ENCODE data around the gene UNC13A.

DNA sequence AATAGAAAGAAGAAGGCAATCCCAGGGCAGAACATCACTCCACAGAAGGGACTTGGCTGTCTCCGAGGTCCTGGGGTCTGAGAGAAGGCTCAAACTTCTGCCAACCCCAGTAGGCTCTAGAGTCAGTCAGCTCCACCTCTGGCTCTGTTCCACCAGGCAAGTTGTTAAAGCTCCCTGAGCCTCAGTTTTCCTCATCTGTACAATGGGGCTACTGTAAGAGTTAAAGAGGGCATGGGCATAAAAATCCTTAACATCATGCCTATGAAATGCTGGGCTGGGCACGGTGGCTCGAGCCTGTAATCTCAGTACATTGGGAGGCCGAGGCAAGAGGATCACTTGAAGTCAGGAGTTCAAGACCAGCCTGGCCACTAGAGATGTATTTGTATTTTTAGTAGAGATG, 5.1 kb downstream of the UNC13A start:
- TF ChIP-seq SUZ12 (IDR thresholded peaks at IDR 0.05; ENCODE audit: low read length) (no peak), RFX5 (IDR thresholded peaks at IDR 0.05; ENCODE audit: borderline replicate concordance, low read depth, low read length) (no peak), POLR2A (IDR thresholded peaks at IDR 0.05; ENCODE audit: control extremely low read depth in 1 of 2, low read depth in 2 of 2, low read length in 2 of 2) (no peak)
- TF ChIP-seq, protein P1, sequence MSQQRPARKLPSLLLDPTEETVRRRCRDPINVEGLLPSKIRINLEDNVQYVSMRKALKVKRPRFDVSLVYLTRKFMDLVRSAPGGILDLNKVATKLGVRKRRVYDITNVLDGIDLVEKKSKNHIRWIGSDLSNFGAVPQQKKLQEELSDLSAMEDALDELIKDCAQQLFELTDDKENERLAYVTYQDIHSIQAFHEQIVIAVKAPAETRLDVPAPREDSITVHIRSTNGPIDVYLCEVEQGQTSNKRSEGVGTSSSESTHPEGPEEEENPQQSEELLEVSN (IDR thresholded peaks at IDR 0.05): no peak
- TF ChIP-seq, protein P2, sequence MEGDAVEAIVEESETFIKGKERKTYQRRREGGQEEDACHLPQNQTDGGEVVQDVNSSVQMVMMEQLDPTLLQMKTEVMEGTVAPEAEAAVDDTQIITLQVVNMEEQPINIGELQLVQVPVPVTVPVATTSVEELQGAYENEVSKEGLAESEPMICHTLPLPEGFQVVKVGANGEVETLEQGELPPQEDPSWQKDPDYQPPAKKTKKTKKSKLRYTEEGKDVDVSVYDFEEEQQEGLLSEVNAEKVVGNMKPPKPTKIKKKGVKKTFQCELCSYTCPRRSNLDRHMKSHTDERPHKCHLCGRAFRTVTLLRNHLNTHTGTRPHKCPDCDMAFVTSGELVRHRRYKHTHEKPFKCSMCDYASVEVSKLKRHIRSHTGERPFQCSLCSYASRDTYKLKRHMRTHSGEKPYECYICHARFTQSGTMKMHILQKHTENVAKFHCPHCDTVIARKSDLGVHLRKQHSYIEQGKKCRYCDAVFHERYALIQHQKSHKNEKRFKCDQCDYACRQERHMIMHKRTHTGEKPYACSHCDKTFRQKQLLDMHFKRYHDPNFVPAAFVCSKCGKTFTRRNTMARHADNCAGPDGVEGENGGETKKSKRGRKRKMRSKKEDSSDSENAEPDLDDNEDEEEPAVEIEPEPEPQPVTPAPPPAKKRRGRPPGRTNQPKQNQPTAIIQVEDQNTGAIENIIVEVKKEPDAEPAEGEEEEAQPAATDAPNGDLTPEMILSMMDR (IDR thresholded peaks at IDR 0.05; ENCODE audit: control extremely low read depth in 1 of 3, insufficient read depth in 1 of 3, low read depth in 1 of 3, low read length in 3 of 3): no peak
